GM21381 (cell line): Measurements from ENCODE around the gene KCNQ5.
"Not testable (repeated sequence)": the region's sequence is repeated elsewhere in the genome, so short reads cannot be mapped to it uniquely, and the experiment has no call there.

ENCODE experiments used
- ATAC-seq: cut with Tn5 transposase; IDR thresholded peaks from one replicate; pipeline ENCODE4 v1.9.1; 2021; ENCODE audit warnings: mild to moderate bottlenecking, moderate library complexity; ENCODE audit not compliant: unreplicated experiment

KCNQ5 gene

GRCh38 chr6:73227606-73228255, 605.9 kb downstream of the KCNQ5 start:
- ATAC-seq: no peak

DNA sequence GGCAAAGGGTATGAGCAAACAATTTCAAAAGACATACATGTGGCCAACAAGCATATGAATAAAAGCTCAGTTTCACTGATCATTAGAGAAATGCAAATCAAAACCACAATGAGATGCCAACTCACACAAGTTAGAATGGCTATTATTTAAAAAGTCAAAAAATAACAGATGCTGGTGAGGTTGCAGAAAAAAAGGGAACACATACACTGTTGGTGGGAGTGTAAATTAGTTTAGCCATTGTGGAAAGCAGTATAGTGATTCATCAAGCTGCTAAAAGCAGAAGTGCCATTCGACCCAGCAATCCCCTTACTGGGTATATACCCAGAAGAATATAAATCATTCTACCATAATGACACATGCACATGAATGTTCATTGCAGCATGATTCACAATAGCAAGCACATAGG, 610.1 kb downstream of the KCNQ5 start:
- no peak for ATAC-seq

DNA sequence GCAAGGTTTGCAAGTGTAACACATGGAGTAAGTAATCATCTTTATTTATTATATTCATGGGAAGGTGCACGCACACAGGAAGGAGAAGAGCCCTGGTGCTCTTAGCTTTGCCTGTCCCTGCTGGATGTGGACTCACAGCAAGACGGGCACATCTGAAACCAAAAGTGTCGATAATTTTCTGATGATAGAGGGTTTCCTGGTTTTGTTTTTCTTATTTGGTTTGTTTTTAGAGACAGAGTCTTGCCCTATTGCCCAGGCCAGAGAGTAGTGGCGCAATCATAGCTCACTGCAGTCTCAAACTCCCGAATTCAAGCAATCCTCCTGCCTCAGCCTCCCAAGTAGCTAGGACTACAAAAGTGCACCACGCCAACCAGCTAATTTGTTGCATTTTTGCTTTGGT, 611.2 kb downstream of the KCNQ5 start:
- no peak for ATAC-seq

- ATAC-seq: not testable (repeated sequence)
Observed at GRCh38 chr6:73233971-73234370, 612.1 kb downstream of the KCNQ5 start.

- ATAC-seq: no peak
Observed at GRCh38 chr6:73234733-73235132, 612.9 kb downstream of the KCNQ5 start.

DNA sequence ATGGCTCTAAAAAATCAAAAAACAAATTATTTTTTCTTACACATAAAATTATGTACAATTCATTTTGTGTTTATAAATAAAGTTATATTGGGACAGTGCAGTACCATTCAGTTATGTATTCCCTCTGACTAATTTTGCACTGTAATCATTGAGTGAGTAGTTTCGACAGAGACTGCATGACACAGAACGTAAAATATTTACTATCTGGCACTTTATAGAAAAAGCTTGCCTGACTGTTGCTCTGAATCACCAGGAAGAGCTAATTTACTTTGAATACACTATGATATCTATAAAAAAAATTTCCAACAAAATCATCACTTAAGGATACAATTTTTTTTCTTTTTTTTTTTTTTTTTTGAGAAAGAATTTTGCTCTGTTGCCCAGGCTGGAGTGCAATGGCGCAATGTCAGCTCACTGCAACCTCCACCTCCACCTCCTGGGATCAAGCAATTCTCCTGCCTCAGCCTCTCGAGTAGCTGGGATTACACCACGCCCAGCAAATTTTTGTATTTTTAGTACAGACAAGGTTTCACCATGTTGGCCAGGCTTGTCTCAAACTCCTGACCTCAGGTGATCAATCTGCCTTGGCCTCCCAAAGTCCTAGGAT, 614.4 kb downstream of the KCNQ5 start:
- no peak for ATAC-seq

DNA sequence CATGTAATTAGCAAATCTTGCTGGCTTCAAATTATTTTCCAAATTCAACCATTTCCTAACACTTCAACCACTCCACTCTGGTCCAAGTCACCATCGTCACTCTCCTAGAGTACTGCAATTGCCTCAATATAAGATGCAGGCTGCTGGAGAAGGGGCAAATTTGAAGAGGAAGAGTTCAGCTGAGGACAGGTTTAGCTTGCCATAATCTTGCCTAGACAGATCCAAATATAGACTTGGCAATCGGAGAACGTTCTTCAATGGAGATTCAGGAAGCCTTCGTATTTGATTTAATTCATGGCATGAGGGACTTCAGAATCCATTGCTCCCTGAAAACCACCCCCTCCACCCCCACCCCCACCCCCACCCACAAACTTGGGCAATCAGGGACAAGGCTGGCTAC, 618.9 kb downstream of the KCNQ5 start:
- ATAC-seq: no peak

GRCh38 chr6:73242001-73242400, 620.1 kb downstream of the KCNQ5 start:
- no peak for ATAC-seq
